Measurements from ENCODE around the gene UGT1A4. TPM values are rescaled to one million over a fixed set of nuclear protein-coding genes. Genes with fewer than 3 reads are reported as not detected.
A peak's percentile ranks its signal among the peaks of the same experiment; 100 is the strongest.

Gene UGT1A4
- total RNA-seq, 2 donors from 2014 or later = not detected

DNA sequence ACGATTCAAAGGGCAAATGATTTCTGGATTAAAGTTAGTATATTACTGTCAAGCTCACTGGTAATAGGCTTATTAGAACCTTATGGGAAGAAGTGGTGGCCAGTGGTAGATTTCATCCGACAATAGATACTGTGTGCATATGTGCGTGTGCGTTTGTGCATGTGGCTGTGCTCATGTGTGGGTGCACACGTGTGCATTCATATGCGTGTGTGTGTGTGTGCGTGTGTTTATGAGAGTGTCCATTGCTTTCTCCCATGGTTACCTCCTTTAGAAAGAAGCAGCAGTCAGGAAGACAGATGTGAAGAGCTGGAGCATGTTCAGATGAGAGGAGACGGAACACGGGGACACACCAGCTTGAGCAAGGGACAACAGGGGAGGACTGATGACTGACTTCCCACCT lies 50.7 kb downstream of the UGT1A4 start:
- H3K4me3 Mint-ChIP-seq = no peak overlapping the region
- no peak for DNase-seq (ENCODE audit: low spot score)
- H3K36me3 Mint-ChIP-seq = no peaks in the 10 kb centered on the region
- H3K4me1 Mint-ChIP-seq (ENCODE audit: low read depth in 2 of 2) = no peaks in the 10 kb centered on the region
- peak in 1 of 2 donors; percentile 11 for ATAC-seq
- H3K9me3 Mint-ChIP-seq = no peaks in the 10 kb centered on the region
- H3K27me3 Mint-ChIP-seq = peaks cover 16 to 41% of the 10 kb centered on the region in 2 donors
- no peak overlapping the region for H3K27ac Mint-ChIP-seq

DNA sequence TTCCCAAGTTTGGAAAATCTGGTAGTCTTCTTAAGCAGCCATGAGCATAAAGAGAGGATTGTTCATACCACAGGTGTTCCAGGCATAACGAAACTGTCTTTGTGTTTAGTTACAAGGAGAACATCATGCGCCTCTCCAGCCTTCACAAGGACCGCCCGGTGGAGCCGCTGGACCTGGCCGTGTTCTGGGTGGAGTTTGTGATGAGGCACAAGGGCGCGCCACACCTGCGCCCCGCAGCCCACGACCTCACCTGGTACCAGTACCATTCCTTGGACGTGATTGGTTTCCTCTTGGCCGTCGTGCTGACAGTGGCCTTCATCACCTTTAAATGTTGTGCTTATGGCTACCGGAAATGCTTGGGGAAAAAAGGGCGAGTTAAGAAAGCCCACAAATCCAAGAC lies 53.6 kb downstream of the UGT1A4 start:
- DNase-seq (ENCODE audit: low spot score) (no peak), ATAC-seq (no peak)
- no peaks in the 10 kb centered on the region for H3K9me3 Mint-ChIP-seq
- H3K36me3 Mint-ChIP-seq = peaks cover 4% of the 10 kb centered on the region
- H3K4me3 Mint-ChIP-seq = no peak overlapping the region
- H3K27me3 Mint-ChIP-seq = peaks cover 18 to 45% of the 10 kb centered on the region in 2 donors
- H3K27ac Mint-ChIP-seq = no peak overlapping the region
- H3K4me1 Mint-ChIP-seq (ENCODE audit: low read depth in 2 of 2) = no peaks in the 10 kb centered on the region

DNA sequence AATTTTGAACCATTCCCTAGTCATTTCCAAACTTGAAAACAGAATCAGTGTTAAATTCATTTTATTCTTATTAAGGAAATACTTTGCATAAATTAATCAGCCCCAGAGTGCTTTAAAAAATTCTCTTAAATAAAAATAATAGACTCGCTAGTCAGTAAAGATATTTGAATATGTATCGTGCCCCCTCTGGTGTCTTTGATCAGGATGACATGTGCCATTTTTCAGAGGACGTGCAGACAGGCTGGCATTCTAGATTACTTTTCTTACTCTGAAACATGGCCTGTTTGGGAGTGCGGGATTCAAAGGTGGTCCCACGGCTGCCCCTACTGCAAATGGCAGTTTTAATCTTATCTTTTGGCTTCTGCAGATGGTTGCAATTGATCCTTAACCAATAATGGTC lies 54.0 kb downstream of the UGT1A4 start:
- ATAC-seq = no peak
- H3K4me3 Mint-ChIP-seq = no peak overlapping the region
- peaks cover 4% of the 10 kb centered on the region for H3K36me3 Mint-ChIP-seq
- no peak overlapping the region for H3K27ac Mint-ChIP-seq
- DNase-seq (ENCODE audit: low spot score) = no peak
- peaks cover 20 to 41% of the 10 kb centered on the region in 2 donors for H3K27me3 Mint-ChIP-seq
- H3K4me1 Mint-ChIP-seq (ENCODE audit: low read depth in 2 of 2) = no peaks in the 10 kb centered on the region
- H3K9me3 Mint-ChIP-seq = no peaks in the 10 kb centered on the region

DNA sequence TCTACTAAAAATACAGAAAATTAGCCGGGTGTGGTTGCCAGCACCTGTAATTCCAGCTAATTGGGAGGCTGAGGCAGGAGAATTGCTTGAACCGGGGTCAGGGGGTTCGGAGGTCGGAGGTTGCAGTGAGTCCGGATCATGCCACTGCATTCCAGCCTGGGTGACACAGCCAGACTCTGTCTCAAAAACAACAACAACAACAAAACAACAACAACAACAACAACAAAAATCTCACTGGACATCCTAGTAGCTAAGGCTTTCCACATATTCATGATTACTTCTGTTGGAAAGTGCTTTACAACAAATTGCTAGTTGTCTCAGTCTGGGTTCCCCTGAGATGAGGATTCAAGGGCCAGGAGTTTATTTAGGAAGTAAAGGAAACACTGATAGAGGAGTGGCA lies 55.3 kb downstream of the UGT1A4 start:
- H3K4me1 Mint-ChIP-seq (ENCODE audit: low read depth in 2 of 2) = no peaks in the 10 kb centered on the region
- no peak for ATAC-seq
- H3K27me3 Mint-ChIP-seq = peaks cover 22 to 35% of the 10 kb centered on the region in 2 donors
- DNase-seq (ENCODE audit: low spot score) = no peak
- H3K4me3 Mint-ChIP-seq = no peak overlapping the region
- H3K36me3 Mint-ChIP-seq = peaks cover 4% of the 10 kb centered on the region
- no peaks in the 10 kb centered on the region for H3K9me3 Mint-ChIP-seq
- H3K27ac Mint-ChIP-seq = no peak overlapping the region

DNA sequence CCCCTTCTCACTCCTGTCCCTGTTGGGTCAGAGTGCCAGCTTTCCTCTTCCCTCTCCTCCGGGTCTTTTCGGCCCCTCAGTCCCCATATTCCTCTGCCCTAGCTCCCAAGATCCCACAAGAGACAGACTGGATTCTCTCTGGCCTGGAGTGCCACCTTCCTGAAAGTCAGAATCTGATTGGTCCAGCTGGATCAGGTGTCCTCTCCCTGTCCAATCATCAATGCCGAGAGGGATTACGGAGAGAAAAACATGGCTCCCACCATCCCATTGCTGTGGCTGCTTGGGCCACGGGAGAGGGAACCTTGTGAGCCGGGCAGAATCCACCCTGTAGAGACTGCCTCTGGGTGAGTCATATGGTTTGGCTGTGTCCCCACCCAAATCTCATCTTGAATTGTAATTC lies 56.9 kb downstream of the UGT1A4 start:
- no peaks in the 10 kb centered on the region for H3K4me1 Mint-ChIP-seq (ENCODE audit: low read depth in 2 of 2)
- peaks cover 20 to 34% of the 10 kb centered on the region in 2 donors for H3K27me3 Mint-ChIP-seq
- H3K9me3 Mint-ChIP-seq = no peaks in the 10 kb centered on the region
- H3K36me3 Mint-ChIP-seq = peaks cover 4% of the 10 kb centered on the region
- no peak for DNase-seq (ENCODE audit: low spot score)
- no peak for ATAC-seq
- H3K4me3 Mint-ChIP-seq = no peak overlapping the region
- H3K27ac Mint-ChIP-seq = no peak overlapping the region

DNA sequence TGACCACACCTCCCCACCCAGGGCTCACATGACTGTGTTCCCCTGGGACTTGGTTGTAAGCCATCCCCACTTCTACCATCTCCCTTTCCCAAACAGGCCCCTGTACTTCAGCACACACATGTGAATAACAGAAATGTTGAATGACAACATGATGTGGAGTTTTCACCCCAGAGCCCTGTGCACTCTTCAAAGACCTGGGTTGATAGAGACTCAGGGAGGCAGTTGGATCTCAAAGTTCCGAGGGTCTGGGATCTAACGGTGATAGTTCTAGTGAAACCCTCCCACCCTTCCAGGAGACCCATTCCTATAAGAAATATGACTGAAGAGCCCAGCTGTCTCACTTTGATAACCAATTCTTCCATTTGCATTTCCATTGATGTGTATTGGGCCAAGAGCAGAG lies 59.5 kb downstream of the UGT1A4 start, which contains the start of gene MROH2A:
Gene MROH2A, plus strand, starts transcription at position 301 of the 400 bp plus-strand sequence. CDS start 1,029 bp downstream, outside the sequence.
- Mint-ChIP-seq H3K4me3 (no peak within 1 kb of the TSS), H3K27me3 (peaks cover 39 to 47% of the 10 kb centered on the region in 2 donors), H3K9me3 (no peaks in the 10 kb centered on the region), H3K27ac (no peak within 1 kb of the TSS), H3K4me1 (ENCODE audit: low read depth in 2 of 2) (no peaks in the 10 kb centered on the region), H3K36me3 (peaks cover 4% of the 10 kb centered on the region)
- no peak for DNase-seq (ENCODE audit: low spot score)
- ATAC-seq = no peak

DNA sequence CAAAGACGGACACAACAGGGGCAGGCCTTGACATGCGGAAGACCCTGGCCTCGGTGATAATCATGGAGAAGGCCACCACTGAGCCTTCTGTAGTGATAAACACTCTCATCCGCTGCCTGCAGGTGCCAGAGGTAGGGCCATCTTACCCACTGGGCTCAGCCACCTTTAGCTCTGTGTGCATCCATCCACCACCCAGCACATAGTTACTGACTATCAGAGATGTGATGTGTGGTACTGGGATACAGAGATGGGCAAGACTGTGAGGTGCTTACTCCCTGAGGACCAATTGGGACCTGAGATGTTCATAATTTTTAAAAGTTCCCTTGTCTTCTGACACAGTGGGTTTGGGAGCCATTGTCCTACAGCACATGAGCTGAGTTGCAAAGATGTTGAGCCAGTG lies 61.2 kb downstream of the UGT1A4 start:
- peaks cover 44 to 57% of the 10 kb centered on the region in 2 donors for H3K27me3 Mint-ChIP-seq
- H3K4me1 Mint-ChIP-seq (ENCODE audit: low read depth in 2 of 2) = no peaks in the 10 kb centered on the region
- no peaks in the 10 kb centered on the region for H3K9me3 Mint-ChIP-seq
- DNase-seq (ENCODE audit: low spot score) = no peak
- no peak overlapping the region for H3K27ac Mint-ChIP-seq
- peak; percentile 17 to 50 for ATAC-seq
- peaks cover 4% of the 10 kb centered on the region for H3K36me3 Mint-ChIP-seq
- no peak overlapping the region for H3K4me3 Mint-ChIP-seq

DNA sequence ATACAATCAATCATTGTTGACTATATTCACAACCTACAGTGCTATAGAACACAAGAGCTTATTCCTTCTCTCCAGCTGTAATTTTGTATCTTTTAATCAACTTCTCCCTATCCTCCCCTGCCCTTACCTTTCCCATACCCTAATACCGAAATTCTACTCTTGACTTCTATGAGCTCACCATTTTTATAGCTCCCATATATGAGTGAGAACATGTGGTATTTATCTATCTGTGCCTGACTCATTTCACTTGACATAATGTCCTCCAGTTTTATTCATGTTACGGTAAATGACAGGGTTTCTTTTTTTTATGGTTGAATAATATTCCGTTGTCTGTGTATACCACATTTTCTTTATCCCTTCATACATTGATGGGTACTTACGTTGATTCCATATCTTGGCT lies 62.2 kb downstream of the UGT1A4 start:
- ATAC-seq (no peak), DNase-seq (ENCODE audit: low spot score) (no peak)
- H3K9me3 Mint-ChIP-seq = no peaks in the 10 kb centered on the region
- no peak overlapping the region for H3K4me3 Mint-ChIP-seq
- no peaks in the 10 kb centered on the region for H3K4me1 Mint-ChIP-seq (ENCODE audit: low read depth in 2 of 2)
- H3K27me3 Mint-ChIP-seq = peaks cover 40 to 47% of the 10 kb centered on the region in 2 donors
- H3K36me3 Mint-ChIP-seq = peaks cover 4% of the 10 kb centered on the region
- H3K27ac Mint-ChIP-seq = no peak overlapping the region

DNA sequence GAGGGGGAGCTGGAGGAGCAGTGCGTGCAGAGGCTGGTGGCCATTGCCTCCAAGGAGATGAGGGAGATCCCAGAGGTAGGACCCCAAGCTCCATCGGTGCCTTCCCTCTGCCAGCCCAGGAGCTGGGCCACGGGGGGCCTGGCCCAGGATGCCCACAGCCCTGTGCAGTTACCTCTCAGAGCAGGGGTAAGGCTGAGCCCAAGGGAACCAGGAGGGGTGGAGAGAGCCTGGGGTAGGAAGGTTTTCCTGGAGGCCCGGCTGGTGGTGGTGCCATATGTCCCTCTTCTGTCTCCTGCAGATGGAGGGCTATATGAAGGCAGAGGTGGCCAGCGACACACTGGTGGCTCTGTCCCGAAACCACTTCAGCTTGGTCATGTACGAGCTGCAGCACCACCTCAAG lies 71.0 kb downstream of the UGT1A4 start:
- no peaks in the 10 kb centered on the region for H3K36me3 Mint-ChIP-seq

DNA sequence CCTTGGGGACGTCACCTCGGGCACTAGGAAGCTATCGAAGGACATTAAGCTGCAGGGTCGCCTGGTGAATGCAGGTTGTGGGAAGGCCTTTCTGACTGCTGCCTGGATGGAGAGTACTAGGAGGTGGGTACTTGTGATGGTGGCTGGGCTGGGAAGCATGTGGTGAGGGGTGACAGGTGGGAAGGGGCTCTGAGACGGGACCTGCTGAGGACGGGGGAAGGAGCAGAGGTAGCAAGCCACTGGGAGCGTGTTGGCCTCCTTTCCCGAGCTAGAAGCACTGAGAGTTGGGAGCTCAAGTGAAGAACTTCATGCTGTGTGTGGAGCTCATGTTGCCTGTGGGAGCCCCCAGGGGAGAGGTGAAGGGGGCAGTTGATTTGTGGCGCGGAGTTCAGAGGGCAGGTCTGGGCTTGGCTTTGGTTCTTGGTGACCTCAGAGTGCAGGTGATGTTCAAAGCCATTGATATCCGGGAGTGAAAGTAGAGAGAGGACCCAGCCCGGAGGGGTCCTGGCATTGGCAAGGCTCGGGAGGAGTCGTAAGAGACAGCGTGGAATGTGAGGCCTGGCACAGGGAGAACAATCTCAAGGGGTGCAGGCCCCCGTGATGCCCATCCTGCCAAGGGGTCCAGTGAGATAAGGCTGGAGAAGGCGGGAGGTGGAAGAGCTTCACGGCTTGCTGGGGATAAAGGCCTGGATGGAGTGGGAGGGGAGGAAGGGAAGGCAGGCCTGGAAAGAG lies 72.8 kb downstream of the UGT1A4 start:
- no peaks in the 10 kb centered on the region for H3K9me3 Mint-ChIP-seq

More for the DNA sequence above, 71.0 kb downstream of the UGT1A4 start:
- no peaks in the 10 kb centered on the region for H3K9me3 Mint-ChIP-seq
- no peaks in the 10 kb centered on the region for H3K4me1 Mint-ChIP-seq (ENCODE audit: low read depth in 2 of 2)
- no peak overlapping the region for H3K4me3 Mint-ChIP-seq
- peaks cover 7 to 8% of the 10 kb centered on the region in 2 donors for H3K27me3 Mint-ChIP-seq
- H3K27ac Mint-ChIP-seq = no peak overlapping the region
- DNase-seq (ENCODE audit: low spot score) (no peak), ATAC-seq (peak; percentile 28 to 46)

DNA sequence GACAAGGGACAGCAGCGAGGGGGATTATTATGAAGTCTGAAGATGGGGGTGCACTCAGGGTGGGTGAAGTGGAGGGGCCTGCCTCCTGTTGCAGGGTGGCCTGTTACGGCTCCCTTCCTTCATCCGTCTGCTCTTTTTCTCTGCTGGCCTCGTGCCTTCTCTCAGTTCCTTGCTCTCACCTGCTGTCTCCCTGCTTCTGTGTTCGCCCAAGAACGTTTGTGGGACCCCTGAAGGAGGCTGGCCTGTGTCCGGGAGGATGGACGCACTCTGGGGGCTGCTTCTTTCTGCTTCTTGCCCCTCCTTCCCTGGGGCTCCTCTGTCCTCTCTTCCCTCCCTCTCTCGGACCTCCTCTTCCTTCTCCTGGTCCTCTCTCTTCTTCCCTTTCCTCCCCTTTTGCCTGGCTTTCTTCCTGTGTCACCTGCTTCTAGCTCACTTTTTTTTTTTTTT lies 73.4 kb downstream of the UGT1A4 start:
- H3K36me3 Mint-ChIP-seq = no peaks in the 10 kb centered on the region
- H3K27me3 Mint-ChIP-seq = peaks cover 0 to 3% of the 10 kb centered on the region in 2 donors
- ATAC-seq (no peak), DNase-seq (ENCODE audit: low spot score) (no peak)
- no peaks in the 10 kb centered on the region for H3K4me1 Mint-ChIP-seq (ENCODE audit: low read depth in 2 of 2)
- H3K27ac Mint-ChIP-seq = no peak overlapping the region
- H3K9me3 Mint-ChIP-seq = no peaks in the 10 kb centered on the region
- no peak overlapping the region for H3K4me3 Mint-ChIP-seq

More for the DNA sequence above, 72.8 kb downstream of the UGT1A4 start:
- Mint-ChIP-seq H3K4me3 (no peak overlapping the region), H3K36me3 (no peaks in the 10 kb centered on the region), H3K4me1 (ENCODE audit: low read depth in 2 of 2) (no peaks in the 10 kb centered on the region), H3K27ac (no peak overlapping the region), H3K27me3 (peaks cover 3 to 5% of the 10 kb centered on the region in 2 donors)
- DNase-seq (ENCODE audit: low spot score) (no peak), ATAC-seq (no peak)

DNA sequence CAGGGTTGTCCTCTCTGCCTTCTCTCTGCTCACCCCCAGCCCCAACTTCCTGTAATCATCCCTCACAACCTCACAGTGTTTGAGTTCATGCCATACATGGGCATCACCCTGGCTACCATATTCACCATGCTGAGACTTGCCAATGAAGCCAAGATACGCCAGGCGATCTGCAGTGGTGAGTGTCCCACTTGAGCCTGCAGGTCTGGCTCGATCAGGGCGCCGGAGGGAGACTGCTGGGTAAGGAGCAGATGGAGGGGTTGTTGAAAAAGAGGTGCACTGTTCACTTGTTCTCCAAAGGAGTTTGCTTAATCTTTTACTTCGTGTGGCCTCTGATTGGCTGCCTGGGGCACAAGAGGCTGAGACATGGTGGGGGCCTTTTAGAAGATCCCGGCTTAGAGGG lies 74.2 kb downstream of the UGT1A4 start:
- no peak for ATAC-seq
- H3K4me3 Mint-ChIP-seq = no peak overlapping the region

DNA sequence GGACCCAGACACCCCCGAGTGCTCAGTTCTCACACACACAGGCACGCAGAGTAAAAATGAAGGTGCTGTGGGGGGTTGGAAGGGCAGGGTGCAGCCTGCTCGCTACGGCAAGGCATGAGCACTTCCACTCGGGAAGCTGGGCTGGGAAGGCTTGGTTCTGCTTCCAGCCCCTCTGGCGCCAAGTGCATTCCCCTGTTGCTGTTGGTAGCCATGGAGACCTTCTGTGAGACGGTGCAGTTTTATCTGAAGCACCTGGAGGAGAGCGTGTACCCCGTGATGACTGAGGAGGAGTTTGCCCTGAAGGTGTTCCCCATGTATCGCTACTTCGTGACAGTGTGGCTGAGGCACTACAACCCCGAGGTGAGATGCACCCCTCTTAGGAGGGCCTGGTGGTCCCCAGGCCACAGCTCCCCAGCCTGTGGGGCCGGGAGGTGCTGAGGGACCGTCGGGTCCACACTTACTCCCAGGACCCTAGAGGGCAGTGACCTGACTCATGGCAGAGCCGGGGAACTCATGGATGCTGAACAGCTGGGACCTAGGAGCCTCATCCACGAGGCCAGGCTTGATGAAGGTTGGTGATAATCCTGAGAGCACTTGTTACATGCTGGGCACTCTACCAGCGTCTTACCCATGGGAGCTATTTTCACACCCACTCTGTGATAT lies 75.1 kb downstream of the UGT1A4 start:
- H3K9me3 Mint-ChIP-seq = no peaks in the 10 kb centered on the region
- H3K4me1 Mint-ChIP-seq (ENCODE audit: low read depth in 2 of 2) = no peaks in the 10 kb centered on the region
- H3K36me3 Mint-ChIP-seq = no peaks in the 10 kb centered on the region
- no peak overlapping the region for H3K27ac Mint-ChIP-seq
- ATAC-seq (no peak), DNase-seq (ENCODE audit: low spot score) (no peak)
- peaks cover 0 to 5% of the 10 kb centered on the region in 2 donors for H3K27me3 Mint-ChIP-seq
- H3K4me3 Mint-ChIP-seq = no peak overlapping the region

More for the DNA sequence above, 74.2 kb downstream of the UGT1A4 start:
- no peak for DNase-seq (ENCODE audit: low spot score)
- Mint-ChIP-seq H3K27me3 (peaks cover 0 to 3% of the 10 kb centered on the region in 2 donors), H3K4me1 (ENCODE audit: low read depth in 2 of 2) (no peaks in the 10 kb centered on the region), H3K27ac (no peak overlapping the region), H3K9me3 (no peaks in the 10 kb centered on the region), H3K36me3 (no peaks in the 10 kb centered on the region)

DNA sequence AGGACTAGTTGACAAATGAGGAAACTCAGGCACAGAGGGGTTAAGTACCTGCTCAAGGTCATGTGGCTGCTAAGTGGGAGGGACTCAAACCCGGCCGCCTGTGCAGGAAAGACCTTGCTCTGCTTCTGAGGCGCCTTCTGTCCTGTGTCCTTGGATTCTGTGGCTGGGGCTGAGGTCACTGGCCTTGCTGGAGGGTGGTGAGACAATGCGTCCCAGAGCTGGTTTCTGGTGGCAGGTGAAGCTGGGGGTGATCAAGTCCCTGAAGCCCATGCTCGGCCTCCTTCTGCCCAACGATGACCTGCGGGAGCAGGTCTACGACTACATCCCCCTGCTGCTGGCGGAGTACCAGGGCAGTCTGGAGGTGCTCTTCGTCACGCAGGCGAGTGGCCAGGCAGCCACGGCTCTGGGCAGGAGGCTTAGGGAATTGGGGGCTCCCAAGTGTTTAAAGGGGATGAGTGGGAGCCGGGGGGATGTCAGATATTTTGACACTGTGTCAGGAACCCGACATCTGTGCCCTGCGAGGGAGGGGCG lies 75.7 kb downstream of the UGT1A4 start:
- Mint-ChIP-seq H3K9me3 (no peaks in the 10 kb centered on the region), H3K27ac (no peak overlapping the region), H3K36me3 (no peaks in the 10 kb centered on the region), H3K4me1 (ENCODE audit: low read depth in 2 of 2) (no peaks in the 10 kb centered on the region), H3K4me3 (no peak overlapping the region), H3K27me3 (peaks cover 0 to 3% of the 10 kb centered on the region in 2 donors)
- DNase-seq (ENCODE audit: low spot score) = peak; percentile 26
- no peak for ATAC-seq
